Endometrial microvascular endothelial cells (primary cell): ENCODE results near the gene RESP18. TPM values are rescaled to one million over a fixed set of nuclear protein-coding genes. Genes with fewer than 3 reads are reported as not detected.

ENCODE experiments used
- in situ Hi-C: cut with HindIII; loops from 2 replicates; pipeline ENCODE4 v1.10.0; 2017; ENCODE audit warnings: low sequenced_read_pairs, low pct_unique_long_range_greater_than_20kb; ENCODE audit errors: inconsistent ontology term
- total RNA-seq: library from RNA; depleted of rRNA; stranded (reverse); fragments of >200 nt; gene quantifications from one replicate; pipeline ENCODE4 v1.2.3, GENCODE V29; 2015; ENCODE audit errors: inconsistent ontology term

RESP18 gene
- total RNA-seq, 1 donor from 2014 or later: not detected

DNA sequence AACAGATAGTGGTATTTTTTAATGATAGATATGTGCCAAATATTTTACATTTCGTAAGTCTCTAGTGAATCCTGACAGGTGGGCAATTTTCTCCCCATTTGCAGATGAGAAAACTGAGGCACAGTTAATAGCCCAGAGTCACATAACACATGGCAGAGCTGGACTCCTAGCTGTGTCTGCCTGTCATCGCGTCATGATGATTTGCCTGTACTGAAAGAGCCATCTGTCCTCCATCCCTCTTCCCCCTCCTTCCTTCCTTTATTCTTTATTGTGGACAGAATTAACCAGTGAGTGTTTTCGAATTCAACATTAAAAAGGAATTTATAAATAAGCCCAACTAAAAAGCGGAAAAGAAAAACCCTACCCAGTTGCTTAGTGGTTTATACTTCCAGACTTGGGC is 50.2 kb downstream of the RESP18 start:
- in situ Hi-C loops: no loop called here

DNA sequence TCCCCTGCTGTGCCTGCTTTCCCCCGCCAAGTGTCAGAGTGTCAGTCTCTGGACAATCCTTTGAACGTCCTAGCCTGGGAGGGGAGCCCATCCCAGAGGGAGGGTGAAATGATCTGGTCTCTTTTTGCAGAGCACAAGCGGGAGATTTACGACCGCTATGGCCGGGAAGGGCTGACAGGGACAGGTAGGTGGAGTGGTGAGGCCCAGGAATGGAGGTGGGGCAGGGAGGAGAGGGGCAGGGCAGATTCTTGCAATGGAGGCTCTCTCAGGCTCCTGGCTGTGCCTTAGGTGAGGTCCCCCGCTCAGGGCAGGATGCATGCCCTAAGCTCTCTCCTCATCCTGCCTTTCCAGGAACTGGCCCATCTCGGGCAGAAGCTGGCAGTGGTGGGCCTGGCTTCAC is 51.0 kb downstream of the RESP18 start:
- in situ Hi-C loops: no loop called here

DNA sequence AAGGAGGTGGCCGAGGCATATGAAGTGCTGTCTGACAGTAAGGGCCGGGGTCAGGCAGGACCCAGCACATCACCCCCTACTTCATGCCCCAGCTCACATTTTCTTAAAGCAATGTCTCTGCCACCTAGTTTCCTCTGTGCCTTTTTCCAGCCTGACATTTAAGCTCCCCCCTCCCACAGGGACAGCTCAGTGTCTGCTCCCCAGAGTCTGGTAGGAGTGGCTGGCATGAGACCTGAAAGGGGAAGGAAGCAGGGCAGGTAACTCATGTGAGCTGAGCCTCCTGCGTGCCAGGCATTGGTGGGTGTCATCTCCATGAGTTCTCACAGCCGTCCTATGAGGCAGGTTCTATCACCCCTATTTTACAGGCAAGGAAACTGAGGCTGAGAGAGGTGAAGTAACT is 51.9 kb downstream of the RESP18 start:
- in situ Hi-C loops: no loop called here

DNA sequence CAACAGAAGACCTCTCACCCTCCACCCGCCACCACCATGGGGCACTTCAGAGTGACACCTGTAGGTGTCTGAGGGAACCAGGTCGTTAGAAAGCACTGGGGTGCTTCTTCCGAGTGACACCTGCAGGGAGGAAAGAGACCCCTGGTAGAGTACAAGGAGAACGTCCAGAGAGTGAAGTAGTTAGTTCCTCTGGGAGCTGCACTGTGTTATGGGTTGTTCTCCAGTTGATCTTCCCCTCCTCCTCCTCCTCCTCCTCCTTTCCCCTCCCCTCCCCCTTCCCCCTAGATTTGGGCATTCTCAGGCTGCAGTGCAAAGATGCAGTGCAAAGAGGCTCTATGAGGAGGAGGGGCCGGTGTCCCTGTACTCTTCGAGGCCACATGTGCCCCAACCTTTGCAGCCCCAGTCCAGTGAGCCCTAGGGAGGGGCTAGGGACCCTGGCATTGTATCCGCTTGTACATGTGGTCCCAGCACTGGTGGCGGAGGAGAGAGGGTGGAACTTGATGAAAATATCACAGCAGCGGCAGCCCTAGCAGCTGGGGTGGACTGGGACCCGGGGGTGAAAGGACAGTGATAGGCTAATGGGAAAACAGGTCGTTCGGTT is 52.5 kb downstream of the RESP18 start:
- in situ Hi-C loops: no loop called here

DNA sequence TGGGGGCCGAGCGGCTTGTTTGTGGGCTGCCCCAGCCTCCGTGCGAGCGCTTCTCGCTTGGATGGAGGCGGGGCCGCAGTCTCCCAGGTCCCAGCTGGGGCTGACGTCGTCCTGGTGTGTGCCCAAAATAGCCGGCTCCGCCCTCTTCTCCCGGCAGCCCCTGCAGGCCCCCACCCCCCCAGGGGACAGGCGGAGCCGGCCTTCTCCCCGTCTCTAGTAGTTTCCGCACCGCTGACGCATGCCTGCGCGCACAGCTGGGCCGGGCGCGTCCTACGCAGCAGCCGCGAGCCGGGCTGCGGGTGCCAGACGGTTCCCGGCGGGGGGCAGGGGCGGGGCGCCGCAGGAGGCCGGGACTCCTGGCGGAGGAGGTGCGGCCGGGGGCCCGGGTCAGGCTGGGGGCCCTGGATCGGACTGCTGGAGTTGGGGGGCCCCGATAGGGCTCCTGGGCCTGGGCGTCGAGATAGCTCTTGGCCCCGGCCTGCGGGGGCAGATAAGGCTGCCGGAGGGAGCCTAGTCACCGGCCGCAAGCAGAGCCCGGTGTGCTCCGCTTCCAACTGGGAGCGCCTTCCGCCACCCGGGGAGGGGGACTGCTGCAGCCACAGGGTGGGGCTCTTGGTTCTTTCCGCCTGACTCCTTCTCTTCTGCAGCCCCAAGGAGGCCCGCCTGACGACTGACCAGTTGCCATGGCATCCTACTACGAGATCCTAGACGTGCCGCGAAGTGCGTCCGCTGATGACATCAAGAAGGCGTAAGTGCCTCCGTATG is 53.2 kb downstream of the RESP18 start, which contains the start of gene DNAJB2:
Gene DNAJB2 (plus strand): TSS at position 216 of the 765 bp plus-strand sequence. CDS start 468 bp downstream, at position 684.
- in situ Hi-C loops: no loop called here

DNA sequence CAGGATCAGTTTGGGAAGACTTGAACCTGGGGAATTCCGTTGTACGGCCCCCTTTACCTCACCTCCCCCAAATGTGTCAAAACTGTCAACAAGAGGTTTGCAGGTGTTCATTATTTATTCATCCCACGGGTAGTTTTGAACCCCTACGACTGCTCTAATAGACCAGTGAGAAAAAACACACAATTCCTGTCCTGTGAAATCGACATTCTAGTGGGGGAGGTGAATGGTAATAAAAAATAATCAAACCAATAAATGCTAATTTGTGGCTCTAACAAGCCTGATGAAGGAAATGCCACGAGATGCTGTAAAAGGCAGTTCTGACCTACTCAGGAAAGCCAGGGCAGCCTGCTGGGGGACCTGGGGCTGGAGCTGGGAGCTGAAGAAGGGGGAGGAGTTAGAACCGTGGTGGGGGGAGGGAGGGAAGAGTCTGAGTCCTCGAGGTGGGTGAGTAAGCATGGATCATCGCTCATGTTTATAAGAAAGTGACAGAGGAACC is 53.8 kb downstream of the RESP18 start:
- in situ Hi-C loops: no loop called here

DNA sequence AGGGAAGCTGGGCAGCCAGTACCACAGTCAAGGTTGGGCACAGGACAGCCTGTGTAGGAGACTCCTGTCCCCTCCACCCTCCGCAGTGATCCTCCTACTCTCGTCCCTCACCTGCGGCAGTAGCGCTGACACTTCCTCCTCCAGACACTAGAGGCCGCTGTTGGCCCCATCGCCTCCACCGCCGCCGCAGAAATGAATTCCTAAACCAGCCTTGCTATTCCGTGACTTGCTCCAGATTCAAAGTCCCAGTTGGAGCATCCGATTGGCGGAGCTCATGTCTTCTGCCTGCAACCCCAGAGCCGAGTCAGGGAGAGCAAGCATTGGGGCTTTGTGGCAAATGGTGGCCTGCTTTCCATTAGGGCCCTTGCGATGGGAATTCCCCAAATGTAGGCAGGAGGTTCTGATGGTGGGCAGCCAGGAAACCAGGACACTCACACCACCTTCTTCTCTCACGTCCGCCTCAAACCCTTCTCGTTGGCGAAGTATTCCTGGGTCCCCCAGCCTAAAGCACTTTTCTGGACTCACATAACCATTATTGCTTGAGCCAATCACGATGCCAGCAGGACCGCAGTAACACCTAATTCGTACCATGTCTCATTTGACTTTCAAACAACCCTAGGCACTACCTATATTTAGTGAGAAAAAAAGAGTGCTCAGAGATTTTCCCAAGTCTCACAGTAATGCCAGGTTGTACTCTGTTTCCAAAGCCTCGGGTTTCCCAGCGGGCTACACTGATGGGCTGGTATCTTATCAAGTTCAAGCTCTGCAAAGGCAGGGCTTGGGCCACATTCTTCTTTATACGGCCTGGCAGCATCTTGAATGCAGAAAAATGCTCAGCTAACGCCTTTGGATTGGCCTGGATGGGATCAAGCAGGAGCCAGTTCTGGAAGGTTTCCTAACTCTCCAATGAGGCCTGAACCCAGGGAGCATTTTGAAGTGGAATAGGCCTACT is 54.6 kb downstream of the RESP18 start:
- in situ Hi-C loops: no loop called here

Other genes starting within 250 kb of the RESP18 start
- gene NHEJ1, start 171.9 kb downstream of the RESP18 start, total RNA-seq: 25.8 TPM
- gene SLC23A3, start 162.7 kb downstream of the RESP18 start, total RNA-seq: 0.19 TPM
- 32.7 TPM for gene CNPPD1, start 155.8 kb downstream of the RESP18 start, total RNA-seq
- 54.4 TPM for gene RETREG2, start 154.5 kb downstream of the RESP18 start, total RNA-seq
- gene ZFAND2B, start 126.0 kb downstream of the RESP18 start, total RNA-seq: 24.1 TPM
- gene ABCB6, start 113.8 kb downstream of the RESP18 start, total RNA-seq: 24.8 TPM
- gene ATG9A, start 103.1 kb downstream of the RESP18 start, total RNA-seq: 73.2 TPM
- gene ANKZF1, start 102.9 kb downstream of the RESP18 start, total RNA-seq: 27.1 TPM
- 9.3 TPM for gene GLB1L, start 87.3 kb downstream of the RESP18 start, total RNA-seq
- gene STK16, start 87.3 kb downstream of the RESP18 start, total RNA-seq: 5.5 TPM
- gene TUBA4B, start 79.5 kb downstream of the RESP18 start, total RNA-seq: not detected
- gene TUBA4A, start 78.8 kb downstream of the RESP18 start, total RNA-seq: 18.4 TPM
- gene DNAJB2, start 53.4 kb downstream of the RESP18 start, total RNA-seq: 29.9 TPM
- not detected for gene PTPRN, start 23.3 kb downstream of the RESP18 start, total RNA-seq
- gene DNPEP, start 55.2 kb upstream of the RESP18 start, total RNA-seq: 86.0 TPM
- not detected for gene DES, start 85.6 kb upstream of the RESP18 start, total RNA-seq
- gene SPEG, start 102.1 kb upstream of the RESP18 start, total RNA-seq: not detected
- 32.0 TPM for gene GMPPA, start 166.1 kb upstream of the RESP18 start, total RNA-seq
- not detected for gene ASIC4, start 181.7 kb upstream of the RESP18 start, total RNA-seq
- 3.4 TPM for gene CHPF, start 211.1 kb upstream of the RESP18 start, total RNA-seq
- gene TMEM198, start 211.3 kb upstream of the RESP18 start, total RNA-seq: not detected
- gene OBSL1, start 238.8 kb upstream of the RESP18 start, total RNA-seq: 3.3 TPM
- not detected for gene INHA, start 239.6 kb upstream of the RESP18 start, total RNA-seq